HL-60 (cell line): ENCODE measurements around the gene NOS2.
"Not testable (repeated sequence)": the region's sequence is repeated elsewhere in the genome, so short reads cannot be mapped to it uniquely, and the experiment has no call there.

Experiments used
- DNase-seq, 2 experiments: peaks; one replicate each; pipeline ENCODE4 v3.0.0-alpha.2; 2010 to 2020; ENCODE audit warnings: low read depth in 1 of 2, low spot score in 1 of 2
- H3K27ac ChIP-seq: fragments of 250-450 bp; sonication (Bioruptor Pico); replicated peaks from 2 replicates; pipeline ENCODE4 v1.5.1; 2020; ENCODE audit warnings: mild to moderate bottlenecking, moderate library complexity
- H3K27me3 ChIP-seq: fragments of 250-450 bp; sonication (Bioruptor Pico); 2 replicates; pipeline ENCODE4 v1.5.1; 2021; ENCODE audit warnings: mild to moderate bottlenecking, moderate library complexity; ENCODE audit not compliant: insufficient read depth, poor library complexity, severe bottlenecking
- H3K4me3 ChIP-seq: replicated peaks from 2 replicates; pipeline ENCODE4 v1.5.1; 2011; ENCODE audit warnings: mild to moderate bottlenecking, control low read depth, low read length; ENCODE audit not compliant: insufficient read depth
- CTCF ChIP-seq: IDR thresholded peaks from one replicate; pipeline ENCODE4 v1.5.1; 2011; ENCODE audit warnings: low read length, control low read depth, inconsistent platforms; ENCODE audit not compliant: insufficient read depth
- GABPA ChIP-seq: IDR thresholded peaks from 2 replicates; pipeline ENCODE4 v1.6.1; 2012; ENCODE audit warnings: low read depth
- POLR2AphosphoS5 ChIP-seq: IDR thresholded peaks from 2 replicates; pipeline ENCODE4 v1.6.1; 2012; ENCODE audit warnings: low read depth
- REST ChIP-seq: IDR thresholded peaks from 2 replicates; pipeline ENCODE4 v1.6.1; 2012; ENCODE audit warnings: low read depth; ENCODE audit not compliant: insufficient replicate concordance
- SPI1 ChIP-seq: IDR thresholded peaks from 2 replicates; pipeline ENCODE4 v1.6.1; 2012; ENCODE audit warnings: low read depth, mild to moderate bottlenecking, borderline replicate concordance

NOS2 gene

GRCh38 chr17:27733773-27734172 is 66.6 kb downstream of the NOS2 start:
- no peak overlapping the region for H3K4me3 ChIP-seq
- no peak for TF ChIP-seq SPI1
- no peak for TF ChIP-seq REST
- TF ChIP-seq CTCF: no peak
- TF ChIP-seq GABPA: no peak
- TF ChIP-seq POLR2AphosphoS5: no peak
- H3K27me3 ChIP-seq: peaks cover 10% of the 10 kb centered on the region
- no peak for DNase-seq
- no peak overlapping the region for H3K27ac ChIP-seq

GRCh38 chr17:27732746-27733145 is 67.6 kb downstream of the NOS2 start:
- peaks cover 10% of the 10 kb centered on the region for H3K27me3 ChIP-seq
- not testable (repeated sequence) for H3K27ac ChIP-seq, H3K4me3 ChIP-seq, DNase-seq

GRCh38 chr17:27725982-27726381 is 74.3 kb downstream of the NOS2 start:
- not testable (repeated sequence) for H3K27ac ChIP-seq, H3K4me3 ChIP-seq, DNase-seq, H3K27me3 ChIP-seq

GRCh38 chr17:27721797-27722196 is 78.5 kb downstream of the NOS2 start:
- no peak for TF ChIP-seq CTCF
- TF ChIP-seq GABPA: no peak
- no peak for TF ChIP-seq POLR2AphosphoS5
- TF ChIP-seq REST: no peak
- no peak for TF ChIP-seq SPI1
- Histone ChIP-seq H3K4me3 (no peak overlapping the region), H3K27ac (no peak overlapping the region), H3K27me3 (peaks cover 2% of the 10 kb centered on the region)
- DNase-seq: no peak
